CMK (cell line): ENCODE data around the gene TF.
"Not testable (repeated sequence)": the region's sequence is repeated elsewhere in the genome, so short reads cannot be mapped to it uniquely, and the experiment has no call there.

Experiments
- DNase-seq: peaks from one replicate; pipeline ENCODE4 v3.0.0-alpha.2; 2010; ENCODE audit warnings: low read depth

TF gene

GRCh38 chr3:133767607-133768006 lies 21.4 kb downstream of the TF start:
- DNase-seq: no peak

DNA sequence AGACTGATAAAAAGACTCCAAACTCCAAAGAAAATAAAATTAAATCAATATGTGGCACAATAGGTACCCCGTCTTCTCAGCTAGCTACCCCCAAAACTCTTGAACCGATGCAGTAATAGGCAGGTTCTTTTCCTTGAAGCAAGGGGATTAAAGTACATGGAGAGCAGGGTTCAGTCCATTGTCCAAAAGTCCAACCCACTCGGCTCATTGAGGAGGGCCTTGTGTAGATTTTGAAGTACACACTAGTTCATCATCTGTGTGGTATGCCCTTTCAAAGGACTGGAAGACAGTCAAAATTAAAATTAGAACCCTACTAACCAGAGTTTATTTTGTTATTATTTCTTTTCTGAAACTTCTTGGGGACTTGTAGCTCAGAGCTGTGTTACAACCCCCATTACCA lies 23.3 kb downstream of the TF start:
- DNase-seq: no peak

- no peak for DNase-seq
Measured at GRCh38 chr3:133773732-133774131, 27.5 kb downstream of the TF start.

DNA sequence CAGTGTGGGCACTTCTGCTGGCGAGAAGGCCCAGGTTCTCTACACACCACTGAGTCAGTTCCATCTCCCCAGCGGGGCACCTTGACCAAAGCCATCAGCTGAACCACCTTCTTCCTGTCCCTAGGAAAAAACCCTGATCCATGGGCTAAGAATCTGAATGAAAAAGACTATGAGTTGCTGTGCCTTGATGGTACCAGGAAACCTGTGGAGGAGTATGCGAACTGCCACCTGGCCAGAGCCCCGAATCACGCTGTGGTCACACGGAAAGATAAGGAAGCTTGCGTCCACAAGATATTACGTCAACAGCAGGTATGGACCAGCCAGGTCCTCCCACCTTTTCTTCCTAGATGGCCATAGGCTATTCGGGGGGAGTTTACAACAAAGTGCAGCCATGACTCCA lies 29.1 kb downstream of the TF start:
- DNase-seq: no peak

GRCh38 chr3:133775835-133776234 lies 29.6 kb downstream of the TF start:
- no peak for DNase-seq

DNA sequence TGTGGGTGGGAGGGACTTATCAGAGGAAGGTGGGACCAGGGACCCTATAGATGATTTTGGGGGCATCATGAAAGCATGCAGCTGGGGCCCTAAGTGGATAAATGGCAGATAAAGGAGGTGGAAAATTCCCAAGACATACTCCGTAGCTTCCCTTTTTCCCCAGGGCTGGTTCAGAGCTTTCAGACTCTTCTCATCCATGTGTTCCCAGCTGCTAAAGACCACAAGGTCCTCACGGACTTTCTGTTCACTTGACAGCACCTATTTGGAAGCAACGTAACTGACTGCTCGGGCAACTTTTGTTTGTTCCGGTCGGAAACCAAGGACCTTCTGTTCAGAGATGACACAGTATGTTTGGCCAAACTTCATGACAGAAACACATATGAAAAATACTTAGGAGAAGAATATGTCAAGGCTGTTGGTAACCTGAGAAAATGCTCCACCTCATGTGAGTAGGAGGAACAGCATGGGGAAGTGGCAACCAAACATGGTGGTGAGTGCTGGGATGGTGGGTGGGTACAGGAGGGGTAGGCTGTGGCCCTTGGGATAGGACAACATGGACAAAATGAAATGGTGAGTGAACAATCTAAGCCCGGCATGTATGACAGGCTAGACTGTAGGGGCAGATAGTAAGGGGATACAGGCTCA lies 30.7 kb downstream of the TF start:
- DNase-seq: no peak

- DNase-seq: no peak
Measured at GRCh38 chr3:133777807-133778568, 31.8 kb downstream of the TF start.

DNA sequence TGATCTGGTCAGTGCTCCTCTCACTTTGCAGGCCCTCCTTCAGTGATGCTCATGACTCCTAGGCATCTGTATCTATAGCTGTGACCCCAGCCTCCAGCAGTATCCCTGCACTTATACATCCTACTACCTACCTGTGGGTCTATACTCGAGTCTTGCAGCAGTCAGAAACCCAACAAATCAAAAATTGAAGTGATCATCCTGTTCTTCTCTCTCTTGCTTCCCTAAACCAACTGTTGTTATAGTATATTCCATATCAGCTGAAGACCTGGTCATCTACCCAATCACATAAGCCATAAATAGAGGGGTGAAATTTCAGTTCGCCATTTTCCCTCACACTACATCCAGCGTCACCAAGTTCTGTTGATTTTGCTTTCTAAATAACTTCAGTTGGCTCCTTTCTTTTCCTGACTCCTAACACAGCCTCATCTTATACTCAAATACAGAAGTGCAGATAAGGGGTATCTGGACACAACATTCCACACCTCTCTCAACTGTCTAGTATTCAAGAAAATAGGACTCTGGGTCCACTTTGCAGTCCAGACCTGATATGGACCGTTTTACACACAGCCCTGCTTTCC lies 33.5 kb downstream of the TF start:
- DNase-seq: no peak

DNA sequence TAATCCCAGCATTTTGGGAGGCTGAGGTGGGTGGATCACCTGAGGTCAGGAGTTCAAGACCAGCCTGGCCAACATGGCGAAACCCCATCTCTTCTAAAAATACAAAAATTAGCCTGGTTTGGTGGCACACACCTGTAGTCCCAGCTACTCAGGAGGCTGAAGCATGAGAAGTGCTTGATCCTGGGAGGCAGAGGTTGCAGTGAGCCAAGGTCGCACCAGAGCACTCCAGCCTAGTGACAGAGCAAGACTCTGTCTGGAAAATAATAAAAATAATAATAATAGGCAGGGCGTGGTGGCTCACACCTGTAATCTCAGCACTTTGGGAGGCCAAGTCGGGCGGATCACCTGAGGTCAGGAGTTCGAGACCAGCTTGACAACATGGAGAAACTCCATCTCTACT lies 34.6 kb downstream of the TF start:
- DNase-seq: not testable (repeated sequence)

DNA sequence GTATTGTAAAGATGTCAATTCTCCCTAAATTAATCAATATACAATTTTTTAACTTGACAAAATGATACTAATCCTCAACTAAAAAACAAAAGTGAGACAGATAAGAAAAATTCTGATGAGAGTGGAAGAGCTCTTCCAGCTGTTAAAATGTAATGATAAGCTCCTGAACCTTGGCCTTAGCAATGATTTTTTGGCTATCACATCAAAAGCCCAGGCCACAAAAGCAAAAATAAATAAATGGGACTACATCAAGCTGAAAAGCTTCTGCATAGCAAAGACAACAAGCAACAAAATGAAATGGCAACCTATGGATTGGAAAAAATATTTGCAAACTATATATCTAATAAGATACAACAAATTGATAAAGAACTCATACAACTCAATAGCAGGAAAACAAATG lies 35.4 kb downstream of the TF start:
- no peak for DNase-seq

GRCh38 chr3:133782454-133782853 lies 36.3 kb downstream of the TF start:
- no peak for DNase-seq

DNA sequence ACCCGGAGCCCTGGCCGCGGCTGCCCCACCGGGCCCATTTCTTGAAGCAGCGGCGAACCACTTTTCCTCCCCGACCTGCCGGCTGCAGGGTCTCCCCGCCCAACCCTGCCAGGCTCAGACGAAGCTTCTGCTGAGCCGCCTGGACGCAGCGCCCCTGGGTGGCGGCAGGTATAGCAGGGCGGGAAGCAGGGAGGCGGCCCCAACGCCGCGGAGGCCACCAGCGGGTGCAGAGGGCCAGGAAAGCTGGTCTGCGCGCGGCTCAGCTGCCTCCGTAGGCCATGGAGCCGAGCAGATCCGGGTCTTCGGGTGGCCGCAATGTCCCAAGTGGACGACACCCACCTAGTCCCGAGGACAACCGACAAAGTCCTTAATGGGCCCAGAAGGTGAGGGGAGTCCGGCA lies 37.6 kb downstream of the TF start:
- DNase-seq: no peak

DNA sequence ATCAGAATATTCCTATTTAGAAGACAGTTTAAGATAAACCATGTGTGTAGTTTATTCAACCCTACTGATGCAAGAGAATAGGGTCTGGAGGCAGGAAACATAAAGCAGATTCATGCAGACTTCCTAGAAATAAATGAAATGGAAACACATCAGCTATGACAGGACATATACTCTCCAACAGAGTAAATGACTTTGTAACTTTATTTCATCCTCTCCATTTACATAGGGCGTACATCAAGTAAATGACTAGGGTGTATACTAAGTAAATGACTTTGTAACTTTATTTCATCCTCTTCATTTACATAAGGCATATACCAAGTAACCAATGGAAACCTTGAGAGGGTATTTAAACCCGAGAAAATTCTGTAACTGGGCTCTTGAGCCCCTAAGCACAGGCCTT lies 41.8 kb downstream of the TF start:
- DNase-seq: no peak

GRCh38 chr3:133792171-133792763 lies 46.1 kb downstream of the TF start:
- DNase-seq: no peak

GRCh38 chr3:133797396-133798105 lies 51.4 kb downstream of the TF start:
- no peak for DNase-seq

GRCh38 chr3:133799794-133800585 lies 53.8 kb downstream of the TF start:
- no peak for DNase-seq

- no peak for DNase-seq
Measured at GRCh38 chr3:133803469-133803868, 57.3 kb downstream of the TF start.

DNA sequence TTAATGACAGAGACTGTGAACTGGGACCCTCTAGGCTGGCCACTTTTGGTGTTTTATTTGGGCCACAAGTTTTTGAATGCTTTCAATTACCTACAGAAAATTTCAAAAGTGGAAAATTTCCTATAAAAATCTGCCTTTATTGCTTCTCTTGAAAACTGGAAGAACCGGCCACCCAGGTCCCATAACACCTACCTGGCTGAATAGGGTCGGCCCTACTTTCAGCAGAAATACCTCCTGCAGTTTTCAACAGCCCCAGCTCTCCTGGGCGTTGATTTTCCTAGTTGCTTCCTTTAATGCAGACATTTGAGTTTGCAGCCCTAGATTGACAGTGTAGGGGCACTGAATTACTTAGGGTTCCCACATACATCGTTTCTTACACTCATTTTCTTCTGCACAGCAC lies 58.7 kb downstream of the TF start:
- no peak for DNase-seq

DNA sequence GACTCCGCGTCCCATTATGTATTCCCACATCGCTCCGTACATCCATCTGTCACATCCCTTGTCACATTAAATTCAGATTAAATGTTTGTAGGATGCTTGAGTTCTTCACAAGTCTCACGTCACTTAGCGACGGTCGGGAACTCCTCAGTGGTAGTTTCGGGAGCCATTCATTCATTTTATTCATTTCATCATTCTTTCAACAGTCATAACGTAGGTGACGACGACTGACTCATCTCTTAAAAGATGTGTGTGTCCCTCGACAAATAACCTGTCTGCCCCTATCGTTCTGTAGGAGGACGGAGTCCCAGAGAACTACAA lies 59.1 kb downstream of the TF start:
- DNase-seq: no peak

- DNase-seq: peak; percentile 57
Measured at GRCh38 chr3:133805702-133806475, 59.7 kb downstream of the TF start, which contains the start of gene SRPRB. Gene SRPRB, plus strand, starts transcription at chr3:133805815. Its CDS starts 34 bp downstream, at chr3:133805849.

- no peak for DNase-seq
Measured at GRCh38 chr3:133812872-133813271, 66.7 kb downstream of the TF start.
